GM12872 (cell line): Measurements from ENCODE around the gene PGF.

ENCODE experiments used
- TF ChIP-seq, protein P1 (sequence below): IDR thresholded peaks from 3 replicates; pipeline ENCODE4 v1.5.1; 2011; ENCODE audit warnings: low read depth, mild to moderate bottlenecking, low read length, moderate library complexity; ENCODE audit not compliant: insufficient read depth

The PGF gene

DNA sequence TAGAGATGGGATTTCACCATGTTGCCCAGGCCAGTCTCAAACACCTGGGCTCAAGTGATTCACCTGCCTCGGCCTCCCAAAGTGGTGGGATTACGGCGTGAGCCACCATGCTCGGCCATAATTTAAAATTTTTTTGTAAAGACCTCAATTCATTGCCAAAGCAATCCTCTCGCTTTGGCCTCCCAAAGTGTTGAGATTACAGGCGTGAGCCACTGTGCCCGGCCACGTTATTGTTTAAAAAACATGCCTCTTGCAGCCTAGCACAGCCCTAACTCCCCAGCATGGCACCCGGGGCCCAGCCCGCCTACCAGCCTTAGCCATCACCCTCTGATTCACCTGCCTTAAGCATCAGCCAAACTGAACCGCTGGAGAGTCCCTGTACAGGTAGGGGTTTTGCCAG, 19.2 kb downstream of the PGF start:
- TF ChIP-seq, protein P1, sequence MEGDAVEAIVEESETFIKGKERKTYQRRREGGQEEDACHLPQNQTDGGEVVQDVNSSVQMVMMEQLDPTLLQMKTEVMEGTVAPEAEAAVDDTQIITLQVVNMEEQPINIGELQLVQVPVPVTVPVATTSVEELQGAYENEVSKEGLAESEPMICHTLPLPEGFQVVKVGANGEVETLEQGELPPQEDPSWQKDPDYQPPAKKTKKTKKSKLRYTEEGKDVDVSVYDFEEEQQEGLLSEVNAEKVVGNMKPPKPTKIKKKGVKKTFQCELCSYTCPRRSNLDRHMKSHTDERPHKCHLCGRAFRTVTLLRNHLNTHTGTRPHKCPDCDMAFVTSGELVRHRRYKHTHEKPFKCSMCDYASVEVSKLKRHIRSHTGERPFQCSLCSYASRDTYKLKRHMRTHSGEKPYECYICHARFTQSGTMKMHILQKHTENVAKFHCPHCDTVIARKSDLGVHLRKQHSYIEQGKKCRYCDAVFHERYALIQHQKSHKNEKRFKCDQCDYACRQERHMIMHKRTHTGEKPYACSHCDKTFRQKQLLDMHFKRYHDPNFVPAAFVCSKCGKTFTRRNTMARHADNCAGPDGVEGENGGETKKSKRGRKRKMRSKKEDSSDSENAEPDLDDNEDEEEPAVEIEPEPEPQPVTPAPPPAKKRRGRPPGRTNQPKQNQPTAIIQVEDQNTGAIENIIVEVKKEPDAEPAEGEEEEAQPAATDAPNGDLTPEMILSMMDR, result no peak

DNA sequence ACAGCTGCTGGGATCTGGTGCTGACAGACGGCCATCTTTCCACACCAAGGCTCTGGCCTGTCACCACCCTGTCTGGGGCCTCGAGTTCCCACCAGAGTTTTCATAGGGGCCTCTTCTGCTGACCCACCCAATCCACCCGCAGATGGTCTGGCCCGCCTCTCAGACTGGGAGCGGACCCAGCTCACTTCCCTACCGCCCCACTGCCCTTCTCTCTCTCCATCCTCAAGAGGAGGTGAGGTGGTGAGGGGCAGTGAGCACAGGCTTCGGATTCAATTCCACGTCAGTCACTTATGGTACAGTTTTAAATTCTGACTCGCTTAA, 20.1 kb downstream of the PGF start:
- TF ChIP-seq, protein P1, result no peak

DNA sequence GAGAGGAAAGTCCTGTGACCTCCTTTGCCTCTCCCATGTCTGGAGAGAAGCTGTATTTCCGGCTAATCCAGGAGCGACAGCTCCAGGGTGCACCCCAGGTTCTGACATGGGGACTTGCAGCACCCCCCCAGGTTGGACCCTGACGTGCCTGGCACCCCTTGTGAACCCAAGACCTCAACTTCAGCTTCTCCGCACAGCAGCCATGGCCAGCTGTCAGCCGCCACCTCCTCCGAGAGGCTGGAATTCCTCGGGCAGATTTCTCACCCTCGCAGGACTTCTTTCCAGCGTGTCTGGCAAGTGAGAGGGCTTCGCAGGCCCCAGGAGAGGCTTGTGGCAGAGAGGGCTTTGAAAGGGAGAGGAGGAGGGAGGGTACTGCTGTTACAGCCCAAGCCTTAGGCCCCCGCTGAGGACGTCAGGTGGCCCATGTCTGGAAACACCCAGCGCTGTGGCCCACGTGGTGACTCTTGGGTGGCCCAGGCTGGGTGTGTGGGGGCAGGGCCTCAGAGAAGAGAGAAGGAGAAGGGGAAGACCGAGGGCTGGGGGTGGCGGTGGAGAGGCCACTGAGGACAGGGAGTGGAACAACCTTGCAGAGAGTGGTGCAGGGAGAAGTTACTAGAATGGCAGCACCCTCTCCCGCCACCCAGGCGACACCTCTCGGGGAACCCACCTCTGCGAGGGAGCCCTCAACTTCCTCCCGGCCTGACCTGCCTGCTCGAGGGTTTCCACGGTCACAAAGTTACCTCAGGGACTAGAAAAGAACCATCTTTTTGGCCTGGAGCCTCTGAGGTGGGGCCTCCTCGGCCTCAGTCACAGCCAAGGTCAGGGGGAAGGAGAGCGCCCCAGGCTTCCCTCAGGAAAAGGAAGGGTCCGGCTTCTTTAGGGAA, 20.7 kb downstream of the PGF start:
- TF ChIP-seq, protein P1, result no peak

DNA sequence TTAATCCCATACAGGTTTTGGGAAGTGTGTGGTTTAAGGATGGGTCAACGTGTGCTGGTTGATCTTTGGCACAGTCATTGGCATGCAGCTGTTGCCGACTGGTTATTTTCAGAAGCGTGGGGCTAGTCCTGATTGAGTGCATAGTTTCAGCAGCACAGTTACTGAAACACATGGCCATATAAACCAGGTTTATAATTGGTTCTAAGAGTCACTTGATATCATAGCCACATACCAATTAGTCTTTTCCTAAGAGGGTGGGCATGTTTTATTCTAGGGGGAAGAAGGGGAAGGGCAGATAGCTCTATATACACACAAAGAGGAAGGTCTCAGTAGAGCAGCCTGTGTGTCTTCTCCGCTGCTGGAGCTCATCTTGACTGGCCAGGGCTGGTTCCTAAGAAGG, 21.4 kb downstream of the PGF start:
- TF ChIP-seq, protein P1, result no peak

DNA sequence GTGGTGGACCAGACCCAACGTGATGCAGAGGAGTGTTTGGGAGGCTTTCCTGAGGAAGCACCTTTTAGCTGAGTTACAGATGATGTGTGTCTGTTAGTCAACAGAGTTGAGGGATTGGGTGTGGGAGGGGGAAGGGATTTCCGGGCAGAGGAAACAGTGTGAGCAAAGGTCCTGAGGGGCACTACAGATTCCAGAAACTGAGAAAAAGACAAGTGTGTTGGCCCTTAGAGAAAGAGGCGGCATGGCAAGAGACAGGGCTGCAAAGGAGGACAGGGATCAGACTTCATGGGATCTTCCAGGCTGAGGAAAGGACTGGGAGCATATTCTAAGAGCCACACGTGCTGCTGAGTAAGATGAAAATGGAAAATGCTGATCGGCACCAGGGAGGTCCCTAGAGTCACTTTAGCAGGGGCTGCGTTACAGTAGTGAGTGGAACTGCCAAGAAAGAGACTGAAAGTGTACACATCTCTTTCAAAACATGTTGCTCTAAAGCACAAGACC, 22.9 kb downstream of the PGF start:
- TF ChIP-seq, protein P1, result no peak

DNA sequence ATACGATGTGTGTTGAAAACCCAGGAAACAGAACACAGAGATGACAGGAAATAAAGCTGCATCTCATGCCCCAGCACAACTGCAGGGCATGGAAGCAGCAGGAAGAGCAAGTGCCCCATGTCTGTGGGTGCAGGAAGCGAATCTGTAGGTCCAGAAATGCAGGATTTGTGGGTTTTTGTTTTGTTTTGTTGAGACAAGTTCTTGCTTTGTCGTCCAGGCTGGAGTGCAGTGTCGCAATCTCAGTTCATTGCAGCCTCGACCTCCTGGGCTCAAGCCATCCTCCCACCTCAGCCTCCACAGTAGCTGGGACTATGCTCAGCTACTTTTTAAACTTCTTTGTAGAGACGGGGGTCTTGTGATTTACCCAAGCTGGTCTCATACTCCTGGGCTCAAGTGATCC, 26.2 kb downstream of the PGF start:
- TF ChIP-seq, protein P1, result no peak

DNA sequence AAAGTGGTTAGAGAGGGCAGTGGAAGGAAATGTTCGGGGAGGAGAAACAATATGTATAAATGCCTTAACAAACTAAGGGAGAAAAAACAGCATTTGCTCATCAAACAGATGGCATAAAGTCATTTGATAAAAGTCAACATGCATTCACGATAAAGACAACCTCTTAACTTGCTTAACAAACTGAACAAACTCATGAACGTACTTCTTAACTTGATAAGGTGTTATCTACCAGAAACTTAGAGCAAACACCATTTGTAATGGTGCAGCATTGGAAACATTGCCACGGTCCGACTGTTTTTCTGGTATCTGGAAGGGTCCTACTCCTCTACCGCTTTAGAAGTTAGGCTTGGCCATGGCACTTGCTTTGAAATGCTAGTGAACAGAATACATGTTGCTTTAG, 28.2 kb downstream of the PGF start:
- TF ChIP-seq, protein P1, result no peak
